ENCODE results near the gene PNP. TPM values are rescaled to one million over a fixed set of nuclear protein-coding genes. Genes with fewer than 3 reads are reported as not detected.

Gene PNP
- total and polyA plus RNA-seq, 2 donors (not counting 1 experiment from before 2014, with no cell fraction given) = 6.9 to 25.7 TPM

GRCh38 chr14:20461225-20462141 lies 7.7 kb upstream of the PNP start, which contains the start of gene PIP4P1:
Gene PIP4P1 (minus strand): TSS chr14:20461434. CDS start chr14:20461325, 109 bp downstream.
- TF ChIP-seq EZH2 (IDR thresholded peaks at IDR 0.05; ENCODE audit: low read length, missing control alignments) = no peak
- TF ChIP-seq CTCF (conservative IDR thresholded peaks at IDR 0.05 in 1 of 2, IDR thresholded peaks at IDR 0.05 in 1 of 2; ENCODE audit: low read depth in 1 of 2, low read length in 2 of 2) = no peak

GRCh38 chr14:20468764-20469241 lies 403 bp upstream of the PNP start:
- Histone ChIP-seq H3K4me1 (ENCODE audit: control insufficient read depth, extremely low read depth, insufficient read depth, low read length) (no peaks in the 10 kb centered on the region), H3K36me3 (ENCODE audit: control insufficient read depth, insufficient read depth, low read length) (no peaks in the 10 kb centered on the region), H3K4me2 (ENCODE audit: extremely low read depth, insufficient read depth, low read length) (peak overlapping the region; percentile 84), H3K27me3 (ENCODE audit: control insufficient read depth, insufficient read depth, low read length) (no peaks in the 10 kb centered on the region), H2AFZ (ENCODE audit: low read length) (peak overlapping the region; percentile 4), H3K9me3 (ENCODE audit: control insufficient read depth, insufficient read depth, low read depth, low read length) (no peaks in the 10 kb centered on the region), H3K4me3 (replicated peaks in 1 of 4; ENCODE audit: control extremely low read depth in 1 of 4, insufficient read depth in 1 of 4, low read depth in 3 of 4, low read length in 4 of 4) (peak overlapping the region; percentile 75 to 98 (median 82)), H3K79me2 (ENCODE audit: control insufficient read depth, insufficient read depth, low read length) (peaks cover 32% of the 10 kb centered on the region), H3K27ac (ENCODE audit: insufficient read depth, low read length) (peak overlapping the region; percentile 81), H3K9ac (ENCODE audit: insufficient read depth, low read length) (no peak overlapping the region), H4K20me1 (ENCODE audit: control insufficient read depth, extremely low read depth, insufficient read depth, low read length) (no peaks in the 10 kb centered on the region)
- TF ChIP-seq EZH2 (IDR thresholded peaks at IDR 0.05; ENCODE audit: low read length, missing control alignments) = no peak
- no peak for DNase-seq (ENCODE audit: low read depth in 2 of 2)

More at GRCh38 chr14:20461225-20462141, 7.7 kb upstream of the PNP start, which contains the start of gene PIP4P1:
- Histone ChIP-seq H3K79me2 (ENCODE audit: control insufficient read depth, insufficient read depth, low read length) (peaks cover 33% of the 10 kb centered on the region), H3K27me3 (ENCODE audit: control insufficient read depth, insufficient read depth, low read length) (no peaks in the 10 kb centered on the region), H3K9ac (ENCODE audit: insufficient read depth, low read length) (peak within 1 kb of the TSS; percentile 91), H3K4me2 (ENCODE audit: extremely low read depth, insufficient read depth, low read length) (peak within 1 kb of the TSS; percentile 96), H2AFZ (ENCODE audit: low read length) (peak within 1 kb of the TSS; percentile 67), H3K9me3 (ENCODE audit: control insufficient read depth, insufficient read depth, low read depth, low read length) (no peaks in the 10 kb centered on the region), H3K4me1 (ENCODE audit: control insufficient read depth, extremely low read depth, insufficient read depth, low read length) (peaks cover 7% of the 10 kb centered on the region), H3K27ac (ENCODE audit: insufficient read depth, low read length) (peak within 1 kb of the TSS; percentile 82), H3K4me3 (replicated peaks in 1 of 4; ENCODE audit: control extremely low read depth in 1 of 4, insufficient read depth in 1 of 4, low read depth in 3 of 4, low read length in 4 of 4) (peak within 1 kb of the TSS; percentile 72 to 97 (median 84)), H4K20me1 (ENCODE audit: control insufficient read depth, extremely low read depth, insufficient read depth, low read length) (no peaks in the 10 kb centered on the region), H3K36me3 (ENCODE audit: control insufficient read depth, insufficient read depth, low read length) (peaks cover 17% of the 10 kb centered on the region)
- DNase-seq (ENCODE audit: low read depth in 2 of 2) = peak; percentile 100

GRCh38 chr14:20469890-20470602 lies 840 bp downstream of the PNP start:
- no peaks in the 10 kb centered on the region for H3K4me1 ChIP-seq (ENCODE audit: control insufficient read depth, extremely low read depth, insufficient read depth, low read length)
- peak; percentile 55 to 68 for DNase-seq (ENCODE audit: low read depth in 2 of 2)
- H4K20me1 ChIP-seq (ENCODE audit: control insufficient read depth, extremely low read depth, insufficient read depth, low read length) = no peaks in the 10 kb centered on the region
- no peak for TF ChIP-seq CTCF (conservative IDR thresholded peaks at IDR 0.05 in 1 of 2, IDR thresholded peaks at IDR 0.05 in 1 of 2; ENCODE audit: low read depth in 1 of 2, low read length in 2 of 2)
- no peaks in the 10 kb centered on the region for H3K27me3 ChIP-seq (ENCODE audit: control insufficient read depth, insufficient read depth, low read length)
- peak overlapping the region; percentile 84 for H3K4me2 ChIP-seq (ENCODE audit: extremely low read depth, insufficient read depth, low read length)
- H3K36me3 ChIP-seq (ENCODE audit: control insufficient read depth, insufficient read depth, low read length) = peaks cover 2% of the 10 kb centered on the region
- peaks cover 32% of the 10 kb centered on the region for H3K79me2 ChIP-seq (ENCODE audit: control insufficient read depth, insufficient read depth, low read length)
- peak overlapping the region; percentile 81 for H3K27ac ChIP-seq (ENCODE audit: insufficient read depth, low read length)
- no peaks in the 10 kb centered on the region for H3K9me3 ChIP-seq (ENCODE audit: control insufficient read depth, insufficient read depth, low read depth, low read length)
- H2AFZ ChIP-seq (ENCODE audit: low read length) = peak overlapping the region; percentile 66
- peak overlapping the region; percentile 75 to 98 (median 82) for H3K4me3 ChIP-seq (replicated peaks in 1 of 4; ENCODE audit: control extremely low read depth in 1 of 4, insufficient read depth in 1 of 4, low read depth in 3 of 4, low read length in 4 of 4)
- peak overlapping the region; percentile 76 for H3K9ac ChIP-seq (ENCODE audit: insufficient read depth, low read length)

All from fibroblast of lung (primary cell).